ENCODE results near the gene FLRT2.

DNA sequence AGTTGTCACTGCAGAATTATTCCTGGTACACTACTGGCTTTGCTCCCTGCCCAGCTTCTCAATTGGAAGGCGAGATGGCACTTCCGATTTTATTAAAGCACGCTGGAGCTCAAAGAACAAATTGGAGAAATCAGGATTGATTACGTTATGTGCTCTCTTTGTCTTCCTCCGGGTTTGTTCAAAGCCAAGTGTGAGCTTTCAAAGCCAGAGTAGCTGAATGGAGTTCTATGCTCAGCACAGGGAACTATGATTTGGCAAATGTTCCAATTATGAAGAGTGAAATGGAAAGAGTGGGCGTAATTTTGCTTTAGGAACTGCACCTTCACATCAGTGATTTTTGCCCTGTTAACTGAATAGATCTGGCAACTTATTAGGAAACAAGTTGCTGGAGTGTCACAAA, 72.4 kb downstream of the FLRT2 start:
- no peak for TF ChIP-seq EZH2phosphoT487 (IDR thresholded peaks at IDR 0.05; ENCODE audit: borderline replicate concordance, low read length)
- TF ChIP-seq, protein P1, sequence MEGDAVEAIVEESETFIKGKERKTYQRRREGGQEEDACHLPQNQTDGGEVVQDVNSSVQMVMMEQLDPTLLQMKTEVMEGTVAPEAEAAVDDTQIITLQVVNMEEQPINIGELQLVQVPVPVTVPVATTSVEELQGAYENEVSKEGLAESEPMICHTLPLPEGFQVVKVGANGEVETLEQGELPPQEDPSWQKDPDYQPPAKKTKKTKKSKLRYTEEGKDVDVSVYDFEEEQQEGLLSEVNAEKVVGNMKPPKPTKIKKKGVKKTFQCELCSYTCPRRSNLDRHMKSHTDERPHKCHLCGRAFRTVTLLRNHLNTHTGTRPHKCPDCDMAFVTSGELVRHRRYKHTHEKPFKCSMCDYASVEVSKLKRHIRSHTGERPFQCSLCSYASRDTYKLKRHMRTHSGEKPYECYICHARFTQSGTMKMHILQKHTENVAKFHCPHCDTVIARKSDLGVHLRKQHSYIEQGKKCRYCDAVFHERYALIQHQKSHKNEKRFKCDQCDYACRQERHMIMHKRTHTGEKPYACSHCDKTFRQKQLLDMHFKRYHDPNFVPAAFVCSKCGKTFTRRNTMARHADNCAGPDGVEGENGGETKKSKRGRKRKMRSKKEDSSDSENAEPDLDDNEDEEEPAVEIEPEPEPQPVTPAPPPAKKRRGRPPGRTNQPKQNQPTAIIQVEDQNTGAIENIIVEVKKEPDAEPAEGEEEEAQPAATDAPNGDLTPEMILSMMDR (IDR thresholded peaks at IDR 0.05; ENCODE audit: low read depth, low read length, poor library complexity, severe bottlenecking), result no peak

Measured in DOHH2 (cell line).